Stimulated activated CD4-positive, alpha-beta T cell treated with anti-CD3 and anti-CD28 coated beads, Interleukin-1b, Interleukin-23, amount 100 ng/mL, for 24 hours (primary cell): ENCODE data around the gene STON1.
"Not testable (repeated sequence)": the region's sequence is repeated elsewhere in the genome, so short reads cannot be mapped to it uniquely, and the experiment has no call there.

ENCODE experiments used
- DNase-seq, 4 experiments: peaks; one replicate each; pipeline ENCODE4 v3.0.0-alpha.2; 2020; ENCODE audit warnings: low read depth in 4 of 4, low spot score in 1 of 4

The STON1 gene

GRCh38 chr2:48568547-48568946 is 38.6 kb downstream of the STON1 start:
- no peak for DNase-seq

GRCh38 chr2:48569433-48569832 is 39.5 kb downstream of the STON1 start:
- DNase-seq = no peak

GRCh38 chr2:48572816-48573215 is 42.9 kb downstream of the STON1 start:
- DNase-seq = no peak

GRCh38 chr2:48574353-48575287 is 44.7 kb downstream of the STON1 start:
- DNase-seq = no peak

GRCh38 chr2:48578313-48578712 is 48.4 kb downstream of the STON1 start:
- no peak for DNase-seq

- DNase-seq = no peak
These were observed 54.0 kb downstream of the STON1 start for GRCh38 chr2:48583961-48584360.

GRCh38 chr2:48584551-48584950 is 54.6 kb downstream of the STON1 start:
- DNase-seq = no peak

GRCh38 chr2:48586433-48586832 is 56.5 kb downstream of the STON1 start:
- DNase-seq = no peak

GRCh38 chr2:48587560-48587959 is 57.6 kb downstream of the STON1 start:
- no peak for DNase-seq

- DNase-seq = no peak
These were observed 58.0 kb downstream of the STON1 start for GRCh38 chr2:48587961-48588360.

GRCh38 chr2:48588745-48589144 is 58.8 kb downstream of the STON1 start:
- DNase-seq = no peak

- no peak for DNase-seq
These were observed 59.3 kb downstream of the STON1 start for GRCh38 chr2:48589170-48589767.

GRCh38 chr2:48590017-48590416 is 60.1 kb downstream of the STON1 start:
- DNase-seq = no peak

GRCh38 chr2:48592067-48592466 is 62.1 kb downstream of the STON1 start:
- no peak for DNase-seq

- not testable (repeated sequence) for DNase-seq
These were observed 66.8 kb downstream of the STON1 start for GRCh38 chr2:48596751-48597150.

- DNase-seq = no peak
These were observed 67.5 kb downstream of the STON1 start for GRCh38 chr2:48597492-48597891.

GRCh38 chr2:48600204-48600813 is 70.4 kb downstream of the STON1 start:
- DNase-seq = no peak

- no peak for DNase-seq
These were observed 71.0 kb downstream of the STON1 start for GRCh38 chr2:48600917-48601316.

GRCh38 chr2:48601349-48601748 is 71.4 kb downstream of the STON1 start:
- no peak for DNase-seq

- no peak for DNase-seq
These were observed 75.7 kb downstream of the STON1 start for GRCh38 chr2:48605482-48606175.

GRCh38 chr2:48607307-48608014 is 77.5 kb downstream of the STON1 start:
- DNase-seq = no peak
